ENCODE data around the gene ADAM22.

DNA sequence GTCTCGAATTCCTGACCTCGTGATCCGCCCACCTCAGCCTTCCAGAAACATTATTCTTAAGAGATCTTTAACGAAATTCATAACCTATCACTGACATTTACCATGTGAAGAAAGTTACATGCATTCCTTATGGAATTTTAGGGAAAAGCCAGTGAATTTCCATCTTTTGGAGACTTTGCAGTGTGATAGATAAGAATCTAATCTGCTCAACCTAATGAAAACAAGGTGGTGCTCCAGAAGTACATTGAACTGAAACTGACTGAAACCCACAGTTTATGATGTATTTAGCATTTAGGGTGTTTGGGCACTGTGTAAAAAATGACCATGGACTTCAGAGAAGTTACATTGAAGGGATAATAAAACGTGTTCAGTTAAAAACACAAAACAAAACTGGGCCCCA is 242.1 kb downstream of the ADAM22 start:
- TF ChIP-seq, protein P1, sequence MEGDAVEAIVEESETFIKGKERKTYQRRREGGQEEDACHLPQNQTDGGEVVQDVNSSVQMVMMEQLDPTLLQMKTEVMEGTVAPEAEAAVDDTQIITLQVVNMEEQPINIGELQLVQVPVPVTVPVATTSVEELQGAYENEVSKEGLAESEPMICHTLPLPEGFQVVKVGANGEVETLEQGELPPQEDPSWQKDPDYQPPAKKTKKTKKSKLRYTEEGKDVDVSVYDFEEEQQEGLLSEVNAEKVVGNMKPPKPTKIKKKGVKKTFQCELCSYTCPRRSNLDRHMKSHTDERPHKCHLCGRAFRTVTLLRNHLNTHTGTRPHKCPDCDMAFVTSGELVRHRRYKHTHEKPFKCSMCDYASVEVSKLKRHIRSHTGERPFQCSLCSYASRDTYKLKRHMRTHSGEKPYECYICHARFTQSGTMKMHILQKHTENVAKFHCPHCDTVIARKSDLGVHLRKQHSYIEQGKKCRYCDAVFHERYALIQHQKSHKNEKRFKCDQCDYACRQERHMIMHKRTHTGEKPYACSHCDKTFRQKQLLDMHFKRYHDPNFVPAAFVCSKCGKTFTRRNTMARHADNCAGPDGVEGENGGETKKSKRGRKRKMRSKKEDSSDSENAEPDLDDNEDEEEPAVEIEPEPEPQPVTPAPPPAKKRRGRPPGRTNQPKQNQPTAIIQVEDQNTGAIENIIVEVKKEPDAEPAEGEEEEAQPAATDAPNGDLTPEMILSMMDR (IDR thresholded peaks at IDR 0.05) = no peak
- TF ChIP-seq ZFX (IDR thresholded peaks at IDR 0.05; ENCODE audit: borderline replicate concordance) = no peak

Data from 22Rv1 (cell line).